ENCODE measurements around the gene ZNF787. TPM values are rescaled to one million over a fixed set of nuclear protein-coding genes. Genes with fewer than 3 reads are reported as not detected.

Gene ZNF787
- total RNA-seq, 4 donors from 2014 or later, result 3.3 to 32.1 (median 21.5) TPM; not detected in 1

DNA sequence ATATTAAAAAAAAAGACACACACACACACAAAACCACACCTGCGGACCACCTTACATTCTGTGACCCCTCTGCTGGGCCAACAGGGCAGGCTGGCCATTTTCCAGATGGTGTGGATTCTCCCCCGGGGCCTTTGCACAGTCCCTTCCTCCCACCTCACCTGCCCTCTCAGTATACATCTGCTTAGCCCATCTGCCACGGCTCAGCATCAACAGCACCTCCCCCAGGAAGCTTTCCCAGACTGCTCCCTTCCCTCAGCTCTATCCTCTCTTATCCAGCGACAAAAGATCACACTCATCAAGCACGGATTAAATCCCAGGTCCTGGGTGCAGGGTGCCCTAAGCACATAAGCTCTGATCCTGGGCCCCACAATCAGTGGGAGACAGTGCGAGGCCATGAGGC, 4.5 kb downstream of the ZNF787 start:
- intact Hi-C loops (cut with DNase I; ENCODE audit: low total_unique reads), result no loop called here
- H3K4me1 ChIP-seq, result peaks cover 12 to 47% of the 10 kb centered on the region in 2 donors

DNA sequence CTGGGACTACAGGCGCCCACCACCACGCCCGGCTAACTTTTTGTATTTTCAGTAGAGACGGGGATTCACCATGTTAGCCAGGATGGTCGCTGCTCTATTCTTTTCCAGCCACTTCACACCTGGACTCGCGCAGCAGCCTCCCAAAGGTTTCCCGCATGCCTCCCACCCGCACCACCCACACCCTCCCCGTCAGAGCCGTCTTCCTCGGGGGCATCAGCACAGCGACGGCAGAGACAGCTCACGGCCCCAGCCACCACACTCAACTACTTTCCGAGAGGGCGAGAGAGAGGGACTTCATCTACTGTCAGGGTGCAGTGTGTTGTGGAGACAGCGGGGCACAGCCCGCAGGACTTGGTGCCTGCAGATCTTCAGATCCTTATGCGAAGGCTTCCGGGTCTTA, 5.6 kb downstream of the ZNF787 start:
- Histone ChIP-seq H3K4me3 (no peak overlapping the region), H3K9me3 (no peaks in the 10 kb centered on the region), H3K36me3 (no peaks in the 10 kb centered on the region), H3K4me1 (peaks cover 12 to 56% of the 10 kb centered on the region in 2 donors), H3K27me3 (no peaks in the 10 kb centered on the region), H3K27ac (no peak overlapping the region)
- DNase-seq, result no peak
- intact Hi-C loops (cut with DNase I; ENCODE audit: low total_unique reads), result no loop called here
- TF ChIP-seq POLR2A (IDR thresholded peaks at IDR 0.05) (no peak), CTCF (IDR thresholded peaks at IDR 0.05) (no peak)

More for the DNA sequence above, 4.5 kb downstream of the ZNF787 start:
- Histone ChIP-seq H3K36me3 (no peaks in the 10 kb centered on the region), H3K27me3 (no peaks in the 10 kb centered on the region), H3K9me3 (no peaks in the 10 kb centered on the region), H3K27ac (no peak overlapping the region), H3K4me3 (no peak overlapping the region)
- DNase-seq, result no peak
- TF ChIP-seq CTCF (IDR thresholded peaks at IDR 0.05) (no peak), POLR2A (IDR thresholded peaks at IDR 0.05) (no peak)

- Histone ChIP-seq H3K4me3 (no peak overlapping the region), H3K27me3 (no peaks in the 10 kb centered on the region), H3K27ac (no peak overlapping the region), H3K9me3 (no peaks in the 10 kb centered on the region), H3K4me1 (peaks cover 8 to 50% of the 10 kb centered on the region in 2 donors), H3K36me3 (no peaks in the 10 kb centered on the region)
- intact Hi-C loops (cut with DNase I; ENCODE audit: low total_unique reads), result no loop called here
- TF ChIP-seq POLR2A (IDR thresholded peaks at IDR 0.05), result no peak
- no peak for TF ChIP-seq CTCF (IDR thresholded peaks at IDR 0.05)
- no peak for DNase-seq
These were observed 6.4 kb downstream of the ZNF787 start for GRCh38 chr19:56114778-56115110.

- Histone ChIP-seq H3K27me3 (no peaks in the 10 kb centered on the region), H3K27ac (no peak overlapping the region), H3K4me1 (peaks cover 4 to 45% of the 10 kb centered on the region in 2 donors), H3K9me3 (no peaks in the 10 kb centered on the region), H3K4me3 (no peak overlapping the region), H3K36me3 (no peaks in the 10 kb centered on the region)
- intact Hi-C loops (cut with DNase I; ENCODE audit: low total_unique reads), result no loop called here
- no peak for TF ChIP-seq CTCF (IDR thresholded peaks at IDR 0.05)
- no peak for TF ChIP-seq POLR2A (IDR thresholded peaks at IDR 0.05)
- no peak for DNase-seq
These were observed 6.9 kb downstream of the ZNF787 start for GRCh38 chr19:56114051-56114777.

- Histone ChIP-seq H3K27me3 (no peaks in the 10 kb centered on the region), H3K4me1 (peaks cover 0 to 41% of the 10 kb centered on the region in 2 donors), H3K27ac (peak overlapping the region; percentile 6 to 34), H3K36me3 (no peaks in the 10 kb centered on the region), H3K9me3 (no peaks in the 10 kb centered on the region), H3K4me3 (no peak overlapping the region)
- no peak for DNase-seq
- TF ChIP-seq CTCF (IDR thresholded peaks at IDR 0.05) (no peak), POLR2A (IDR thresholded peaks at IDR 0.05) (no peak)
- intact Hi-C loops (cut with DNase I; ENCODE audit: low total_unique reads), result no loop called here
These were observed 7.9 kb downstream of the ZNF787 start for GRCh38 chr19:56113074-56113632.
